ENCODE measurements around the gene CHMP4B.

CHMP4B gene

DNA sequence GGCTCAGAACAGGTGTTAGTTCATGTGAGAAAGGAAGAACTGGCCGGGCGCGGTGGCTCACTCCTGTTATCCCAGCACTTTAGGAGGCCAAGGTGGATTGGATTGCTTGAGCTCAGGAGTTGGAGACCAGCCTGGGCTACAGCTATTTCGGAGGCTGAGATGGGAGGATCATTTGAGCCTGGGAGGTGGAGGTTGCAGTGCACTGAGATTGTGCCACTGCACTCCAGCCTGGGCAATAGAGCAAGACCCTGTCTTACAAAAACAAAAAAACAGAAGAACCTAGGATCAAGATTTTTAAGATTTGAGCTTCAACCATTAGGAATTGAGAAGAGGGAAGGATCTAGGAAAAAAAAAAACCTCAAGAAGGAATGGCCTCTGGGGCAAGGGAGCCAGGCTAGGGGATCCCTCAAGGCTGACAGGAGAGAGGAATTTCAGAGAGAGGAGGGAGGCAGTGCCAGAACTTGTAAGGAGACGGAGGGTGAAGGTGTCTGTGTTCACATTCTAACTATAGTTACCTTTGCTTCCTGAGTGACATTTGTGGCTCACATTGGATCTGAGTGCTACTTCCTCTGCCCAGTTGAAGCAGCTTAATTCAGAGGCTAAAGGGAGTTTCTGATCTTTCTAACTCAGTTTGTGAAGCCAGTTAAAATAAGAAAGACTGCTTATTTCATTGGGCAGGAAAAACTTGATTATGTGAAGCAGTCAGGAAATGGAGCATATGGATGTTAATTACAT, 26.1 kb downstream of the CHMP4B start:
- DNase-seq (ENCODE audit: low read depth in 1 of 2, low spot score in 1 of 2), result no peak

- DNase-seq (ENCODE audit: low read depth in 1 of 2, low spot score in 1 of 2), result no peak
Observed at GRCh38 chr20:33838035-33838864, 27.1 kb downstream of the CHMP4B start.

- no peak for DNase-seq (ENCODE audit: low read depth in 1 of 2, low spot score in 1 of 2)
Observed at GRCh38 chr20:33839591-33839990, 28.4 kb downstream of the CHMP4B start.

DNA sequence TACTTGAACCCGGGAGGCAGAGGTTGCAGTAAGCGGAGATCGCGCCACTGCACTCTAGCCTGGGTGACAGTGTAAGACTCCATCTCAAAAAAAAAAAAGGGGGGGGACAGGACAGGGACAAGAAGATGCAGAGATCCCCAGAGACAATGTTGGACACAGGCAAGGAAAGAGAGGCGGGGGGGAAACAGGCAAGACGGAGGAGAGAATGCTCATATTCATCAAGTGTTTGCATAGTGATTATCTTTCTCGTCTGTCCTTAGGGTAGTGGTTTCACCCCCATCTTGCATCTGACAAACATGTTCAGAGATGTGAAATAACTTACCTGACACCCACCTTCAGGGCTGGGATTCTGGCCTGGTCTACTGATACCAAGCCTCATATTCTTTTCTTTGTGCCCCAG, 29.0 kb downstream of the CHMP4B start:
- no peak for DNase-seq (ENCODE audit: low read depth in 1 of 2, low spot score in 1 of 2)

DNA sequence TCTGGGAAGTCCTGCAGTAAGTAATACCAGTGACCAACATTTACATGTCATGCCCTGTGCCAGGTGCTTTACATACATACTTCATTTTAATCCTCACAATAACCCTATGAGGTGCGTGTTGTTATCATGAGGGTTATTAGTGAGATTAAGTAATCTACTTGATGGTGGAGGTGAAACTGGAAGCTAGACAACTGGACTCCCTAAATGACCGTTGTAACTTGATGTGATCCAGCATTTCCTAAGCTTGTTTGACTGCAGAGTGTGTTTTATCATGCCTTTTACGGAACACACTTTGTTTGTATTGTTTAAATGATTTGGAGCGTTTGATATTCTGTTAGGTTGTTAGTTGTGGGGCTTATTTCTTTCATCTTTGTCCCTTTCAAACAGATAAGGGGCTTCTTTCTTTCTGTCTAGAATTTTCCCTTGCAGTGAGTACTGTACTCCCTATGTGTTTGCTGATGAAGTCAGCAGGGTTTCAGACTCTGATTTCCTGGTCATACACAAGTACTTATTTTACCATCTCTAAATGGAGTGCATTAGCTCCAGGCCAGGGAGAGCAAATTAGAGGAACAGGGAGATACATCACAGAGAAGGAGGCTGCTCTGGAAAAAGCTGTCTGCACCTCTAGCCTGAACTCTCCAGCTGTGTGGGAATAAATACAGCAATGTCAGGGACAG, 29.7 kb downstream of the CHMP4B start:
- no peak for DNase-seq (ENCODE audit: low read depth in 1 of 2, low spot score in 1 of 2)

GRCh38 chr20:33841436-33841799, 30.3 kb downstream of the CHMP4B start:
- no peak for DNase-seq (ENCODE audit: low read depth in 1 of 2, low spot score in 1 of 2)

DNA sequence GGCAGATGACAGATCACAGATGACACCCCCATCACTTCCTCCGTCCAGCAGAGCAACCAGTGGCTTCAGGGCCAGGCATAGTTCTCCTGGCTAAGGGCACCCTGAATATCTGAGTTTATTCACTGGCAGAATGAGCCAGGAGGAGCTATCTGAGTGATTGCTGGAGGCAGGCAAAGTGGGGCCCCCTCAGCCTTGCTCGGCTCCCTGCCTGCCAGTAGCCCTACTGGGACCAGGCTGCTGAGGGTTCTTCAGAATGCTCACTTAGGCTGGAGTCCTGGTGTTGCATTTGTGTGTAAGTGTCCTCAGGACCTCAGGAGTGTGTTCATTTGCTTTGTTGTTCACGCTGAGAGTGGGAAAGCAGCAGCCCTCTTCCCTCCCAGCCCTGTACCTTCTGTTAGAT, 31.2 kb downstream of the CHMP4B start:
- DNase-seq (ENCODE audit: low read depth in 1 of 2, low spot score in 1 of 2), result no peak

- DNase-seq (ENCODE audit: low read depth in 1 of 2, low spot score in 1 of 2), result no peak
Observed at GRCh38 chr20:33843050-33843449, 31.9 kb downstream of the CHMP4B start.

DNA sequence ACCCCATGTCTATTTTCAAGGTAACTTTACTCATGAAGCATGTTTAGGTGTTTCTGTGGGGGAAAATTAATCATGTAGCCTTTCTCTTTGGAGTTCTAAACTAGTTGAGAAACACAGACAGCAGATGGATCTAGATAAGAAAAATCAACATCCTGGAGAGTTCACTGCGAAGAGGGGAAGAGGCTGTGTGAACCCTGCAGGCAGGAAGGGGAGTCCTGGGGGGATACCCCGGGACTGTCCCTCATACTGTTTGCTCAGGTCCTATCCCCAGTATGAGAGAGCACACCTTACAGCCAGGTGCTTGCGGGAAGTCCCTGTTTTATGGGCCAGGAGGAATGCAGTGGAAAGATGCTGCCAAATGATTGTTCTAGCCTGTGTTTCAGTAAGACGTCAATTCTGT, 32.7 kb downstream of the CHMP4B start:
- no peak for DNase-seq (ENCODE audit: low read depth in 1 of 2, low spot score in 1 of 2)

DNA sequence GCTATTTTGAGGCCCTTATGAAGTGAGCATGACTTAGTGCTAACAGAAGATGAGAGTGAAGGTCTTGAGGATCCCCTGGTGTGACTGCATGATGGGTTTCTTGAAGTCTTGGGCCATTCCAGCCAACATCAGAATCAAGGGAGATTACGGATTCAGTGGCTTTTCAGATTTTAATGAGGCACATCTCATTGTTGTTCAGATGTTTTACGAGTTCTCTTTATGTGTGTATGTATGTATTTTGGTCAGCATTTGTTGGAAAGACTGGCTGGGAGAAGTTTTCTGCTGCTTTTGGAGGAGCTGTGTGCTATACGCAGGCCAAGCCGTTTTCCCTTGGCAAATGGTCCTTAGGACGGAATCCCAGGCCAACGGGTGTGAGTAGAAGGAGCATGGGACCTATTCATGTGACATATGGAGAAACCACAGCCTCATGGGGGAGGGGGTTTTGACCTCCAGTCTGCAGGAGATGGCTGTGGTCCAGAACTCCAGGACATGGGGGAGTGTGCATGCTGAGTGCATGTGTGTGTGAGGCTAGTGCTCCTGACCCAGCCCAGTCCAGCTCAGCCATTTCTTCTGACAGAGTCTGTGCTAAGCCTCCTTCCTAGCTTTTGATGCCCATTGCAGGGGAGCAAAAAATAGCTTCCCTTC, 35.3 kb downstream of the CHMP4B start:
- DNase-seq (ENCODE audit: low read depth in 1 of 2, low spot score in 1 of 2), result no peak

DNA sequence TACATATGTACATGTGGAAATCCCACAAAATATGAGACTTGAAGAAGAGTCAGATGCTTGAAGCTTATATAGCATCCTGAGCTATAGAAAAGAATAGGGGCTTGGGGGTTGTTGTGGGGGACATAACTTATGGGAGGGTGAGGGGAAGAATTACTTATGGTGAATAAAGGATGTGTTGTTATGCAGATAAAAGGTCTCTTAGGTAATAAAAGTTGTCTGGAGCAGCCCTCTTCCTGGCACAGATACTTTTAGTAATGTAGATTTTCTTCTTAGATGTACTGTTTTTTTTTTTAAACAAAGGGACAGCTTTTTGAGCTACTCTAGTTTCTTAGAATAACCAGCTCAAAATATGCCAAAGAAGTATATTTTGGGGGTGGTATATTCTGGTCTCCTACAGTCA, 35.9 kb downstream of the CHMP4B start:
- DNase-seq (ENCODE audit: low read depth in 1 of 2, low spot score in 1 of 2), result no peak

- DNase-seq (ENCODE audit: low read depth in 1 of 2, low spot score in 1 of 2), result no peak
Observed at GRCh38 chr20:33848391-33848790, 37.2 kb downstream of the CHMP4B start.

GRCh38 chr20:33850159-33850558, 39.0 kb downstream of the CHMP4B start:
- DNase-seq (ENCODE audit: low read depth in 1 of 2, low spot score in 1 of 2), result no peak

DNA sequence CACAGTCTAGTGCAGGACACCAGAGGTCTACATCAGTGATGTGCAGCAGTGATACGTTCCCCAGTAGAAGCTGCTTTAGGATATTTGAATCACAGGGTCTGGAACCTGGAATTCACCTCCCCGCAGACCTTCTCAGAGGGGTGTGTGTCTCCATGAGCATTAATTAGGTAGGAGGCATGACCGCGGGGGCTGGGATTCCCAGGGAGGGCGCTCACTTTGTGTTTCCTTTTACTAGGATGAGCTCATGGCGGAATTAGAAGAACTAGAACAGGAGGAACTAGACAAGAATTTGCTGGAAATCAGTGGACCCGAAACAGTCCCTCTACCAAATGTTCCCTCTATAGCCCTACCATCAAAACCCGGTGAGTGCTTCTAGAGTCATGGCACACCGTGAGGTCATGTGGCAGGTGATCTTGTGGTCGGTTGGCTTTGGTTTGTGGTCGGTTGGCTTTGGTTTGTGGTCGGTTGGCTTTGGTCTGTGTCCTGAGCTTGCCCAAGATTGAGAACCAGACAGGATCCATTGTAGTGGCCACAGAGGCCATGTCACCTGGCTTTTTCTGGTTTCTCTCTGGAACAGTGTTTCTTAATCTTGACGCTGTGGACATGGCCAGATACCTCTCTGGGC, 40.8 kb downstream of the CHMP4B start:
- no peak for DNase-seq (ENCODE audit: low read depth in 1 of 2, low spot score in 1 of 2)

GRCh38 chr20:33852626-33853506, 41.7 kb downstream of the CHMP4B start:
- no peak for DNase-seq (ENCODE audit: low read depth in 1 of 2, low spot score in 1 of 2)

DNA sequence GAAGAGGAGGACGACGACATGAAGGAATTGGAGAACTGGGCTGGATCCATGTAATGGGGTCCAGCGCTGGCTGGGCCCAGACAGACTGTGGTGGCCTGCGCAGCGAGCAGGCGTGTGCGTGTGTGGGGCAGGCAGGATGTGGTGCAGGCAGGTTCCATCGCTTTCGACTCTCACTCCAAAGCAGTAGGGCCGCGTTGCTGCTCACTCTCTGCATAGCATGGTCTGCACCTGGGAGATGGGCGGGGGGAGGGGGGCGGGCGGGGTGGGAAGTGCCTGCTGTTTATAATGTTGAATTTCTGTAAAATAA, 42.3 kb downstream of the CHMP4B start:
- DNase-seq (ENCODE audit: low read depth in 1 of 2, low spot score in 1 of 2), result no peak

GRCh38 chr20:33857722-33858563, 46.8 kb downstream of the CHMP4B start:
- no peak for DNase-seq (ENCODE audit: low read depth in 1 of 2, low spot score in 1 of 2)

GRCh38 chr20:33858666-33859065, 47.5 kb downstream of the CHMP4B start:
- DNase-seq (ENCODE audit: low read depth in 1 of 2, low spot score in 1 of 2), result no peak

- no peak for DNase-seq (ENCODE audit: low read depth in 1 of 2, low spot score in 1 of 2)
Observed at GRCh38 chr20:33859157-33859695, 48.1 kb downstream of the CHMP4B start.
